ENCODE results near the gene REXO1. TPM values are rescaled to one million over a fixed set of nuclear protein-coding genes. Genes with fewer than 3 reads are reported as not detected.

Gene REXO1
- total and polyA plus RNA-seq, 5 experiments from 2014 or later = 2.7 to 86.2 (median 6.8) TPM

- no peak for DNase-seq
- peaks cover 9 to 21% (median 10%) of the 10 kb centered on the region in 3 donors for H3K36me3 Mint-ChIP-seq
- ATAC-seq = no peak
- peaks cover 0 to 30% (median 14%) of the 10 kb centered on the region in 9 donors for H3K9me3 Mint-ChIP-seq
- H3K4me3 Mint-ChIP-seq = no peak overlapping the region
- H3K4me1 Mint-ChIP-seq = peaks cover 0 to 6% (median under 1%) of the 10 kb centered on the region in 4 donors
- peaks cover 34 to 94% (median 73%) of the 10 kb centered on the region in 5 donors for H3K27me3 Mint-ChIP-seq
- POLR2A ChIA-PET = no interaction called here
- no peak overlapping the region for H3K27ac Mint-ChIP-seq
These were observed 78.7 kb downstream of the REXO1 start for GRCh38 chr19:1769645-1769985.

DNA sequence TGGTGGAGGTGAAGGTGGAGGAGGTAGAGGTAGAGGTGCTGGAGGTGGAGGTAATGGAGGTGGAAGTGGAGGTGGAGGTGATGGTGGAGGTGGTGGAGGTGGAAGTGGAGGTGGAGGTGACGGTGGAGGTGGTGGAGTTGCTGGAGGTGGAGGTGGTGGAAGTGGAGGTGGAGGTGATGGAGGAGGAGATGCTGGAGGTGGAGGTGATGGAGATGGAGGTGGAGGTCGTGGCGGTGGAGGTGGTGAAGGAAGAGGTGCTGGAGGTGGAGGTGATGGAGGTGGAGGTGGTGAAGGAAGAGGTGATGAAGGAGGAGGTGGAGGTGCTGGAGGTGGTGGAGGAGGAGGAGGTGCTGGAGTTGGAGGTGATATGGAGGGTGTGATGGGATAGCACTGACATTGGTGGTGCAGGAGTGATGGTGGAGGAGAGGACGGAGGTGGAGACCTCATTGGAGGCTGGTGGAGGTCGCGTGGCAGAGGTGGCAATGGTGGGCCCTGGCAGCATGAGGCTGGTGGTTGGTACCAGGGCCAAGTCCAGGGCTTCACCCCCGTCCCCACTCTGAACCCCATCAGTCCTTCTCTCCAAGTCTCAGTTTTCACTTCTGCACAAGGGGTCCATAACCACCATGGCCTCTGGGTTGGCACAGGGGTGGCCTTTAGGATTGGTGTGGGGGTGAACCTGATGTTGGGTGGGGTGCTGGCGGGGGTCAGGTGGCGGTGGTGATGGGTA lies 79.2 kb downstream of the REXO1 start:
- peaks cover 7 to 21% (median 10%) of the 10 kb centered on the region in 3 donors for H3K36me3 Mint-ChIP-seq
- POLR2A ChIA-PET = no interaction called here

DNA sequence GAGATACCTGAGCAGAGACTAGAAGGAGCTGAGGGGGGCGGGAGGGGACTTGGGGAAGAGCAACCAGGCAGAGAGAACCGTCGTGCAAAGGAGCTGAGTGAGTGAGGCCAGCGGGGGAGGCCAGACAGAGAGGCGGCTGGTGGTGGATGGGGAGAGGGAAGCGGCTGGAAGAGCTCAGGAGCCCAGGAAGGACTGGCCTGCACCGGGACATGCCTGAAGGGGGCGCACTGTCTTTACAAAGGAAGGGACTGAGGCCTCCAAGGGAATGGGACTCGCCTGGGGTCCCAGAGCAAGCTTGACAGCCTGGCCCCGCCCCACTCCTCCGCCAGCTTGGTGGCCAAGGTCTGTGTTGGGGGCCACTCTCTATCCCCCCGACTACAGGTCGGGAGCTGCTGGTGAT lies 80.0 kb downstream of the REXO1 start:
- no peak overlapping the region for H3K27ac Mint-ChIP-seq
- ATAC-seq = no peak
- no peak for DNase-seq
- H3K9me3 Mint-ChIP-seq = peaks cover 0 to 27% (median 14%) of the 10 kb centered on the region in 9 donors
- H3K27me3 Mint-ChIP-seq = peaks cover 28 to 90% (median 70%) of the 10 kb centered on the region in 5 donors
- no peak overlapping the region for H3K4me3 Mint-ChIP-seq
- POLR2A ChIA-PET = no interaction called here
- H3K36me3 Mint-ChIP-seq = peaks cover 7 to 20% (median 10%) of the 10 kb centered on the region in 3 donors
- peaks cover 0 to 6% (median under 1%) of the 10 kb centered on the region in 4 donors for H3K4me1 Mint-ChIP-seq

More for the DNA sequence above, 79.2 kb downstream of the REXO1 start:
- ATAC-seq (no peak), DNase-seq (no peak)
- Mint-ChIP-seq H3K4me1 (peaks cover 0 to 6% (median under 1%) of the 10 kb centered on the region in 4 donors), H3K27me3 (peaks cover 31 to 94% (median 71%) of the 10 kb centered on the region in 5 donors), H3K27ac (no peak overlapping the region), H3K9me3 (peaks cover 0 to 28% (median 14%) of the 10 kb centered on the region in 9 donors), H3K4me3 (no peak overlapping the region)

DNA sequence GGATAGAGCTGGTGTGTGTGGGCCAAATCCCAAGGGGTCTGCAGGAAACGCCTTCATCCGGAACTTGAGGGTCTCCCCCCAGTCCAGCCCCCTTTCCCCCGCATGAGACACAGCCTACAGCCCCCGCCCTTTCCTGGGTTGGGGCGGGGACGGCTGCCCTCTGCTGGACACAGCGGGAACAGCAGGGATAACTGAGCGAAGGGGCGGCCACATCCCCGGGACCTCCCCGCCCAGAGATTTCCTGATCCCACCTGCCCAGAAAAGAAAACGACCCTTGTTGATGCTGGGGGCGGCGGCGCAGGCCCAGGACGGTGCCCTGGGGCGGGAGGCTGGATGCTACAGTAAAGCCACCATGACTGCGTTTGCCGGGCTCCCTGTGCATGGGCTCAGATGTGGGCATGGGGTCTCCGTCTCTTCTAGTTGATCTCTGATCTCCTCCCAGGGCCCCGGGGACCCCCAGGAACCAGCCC lies 80.8 kb downstream of the REXO1 start:
- no peak overlapping the region for H3K4me3 Mint-ChIP-seq
- peaks cover 0 to 6% (median under 1%) of the 10 kb centered on the region in 4 donors for H3K4me1 Mint-ChIP-seq
- ATAC-seq (peak; percentile 70 to 78), DNase-seq (peak; percentile 37 to 81 (median 65))
- peaks cover 27 to 88% (median 68%) of the 10 kb centered on the region in 5 donors for H3K27me3 Mint-ChIP-seq
- POLR2A ChIA-PET = no interaction called here
- H3K27ac Mint-ChIP-seq = no peak overlapping the region
- H3K36me3 Mint-ChIP-seq = peaks cover 7 to 14% (median 10%) of the 10 kb centered on the region in 3 donors
- peaks cover 0 to 23% (median 14%) of the 10 kb centered on the region in 9 donors for H3K9me3 Mint-ChIP-seq

GRCh38 chr19:1766800-1767352 lies 81.4 kb downstream of the REXO1 start:
- no peak overlapping the region for H3K27ac Mint-ChIP-seq
- DNase-seq (no peak), ATAC-seq (peak in 1 of 2 donors; percentile 25)
- H3K36me3 Mint-ChIP-seq = peaks cover 4 to 14% (median 10%) of the 10 kb centered on the region in 3 donors
- peaks cover 25 to 88% (median 64%) of the 10 kb centered on the region in 5 donors for H3K27me3 Mint-ChIP-seq
- POLR2A ChIA-PET = no interaction called here
- H3K4me3 Mint-ChIP-seq = no peak overlapping the region
- H3K9me3 Mint-ChIP-seq = peaks cover 0 to 20% (median 14%) of the 10 kb centered on the region in 9 donors
- H3K4me1 Mint-ChIP-seq = peaks cover 0 to 6% (median under 1%) of the 10 kb centered on the region in 4 donors

DNA sequence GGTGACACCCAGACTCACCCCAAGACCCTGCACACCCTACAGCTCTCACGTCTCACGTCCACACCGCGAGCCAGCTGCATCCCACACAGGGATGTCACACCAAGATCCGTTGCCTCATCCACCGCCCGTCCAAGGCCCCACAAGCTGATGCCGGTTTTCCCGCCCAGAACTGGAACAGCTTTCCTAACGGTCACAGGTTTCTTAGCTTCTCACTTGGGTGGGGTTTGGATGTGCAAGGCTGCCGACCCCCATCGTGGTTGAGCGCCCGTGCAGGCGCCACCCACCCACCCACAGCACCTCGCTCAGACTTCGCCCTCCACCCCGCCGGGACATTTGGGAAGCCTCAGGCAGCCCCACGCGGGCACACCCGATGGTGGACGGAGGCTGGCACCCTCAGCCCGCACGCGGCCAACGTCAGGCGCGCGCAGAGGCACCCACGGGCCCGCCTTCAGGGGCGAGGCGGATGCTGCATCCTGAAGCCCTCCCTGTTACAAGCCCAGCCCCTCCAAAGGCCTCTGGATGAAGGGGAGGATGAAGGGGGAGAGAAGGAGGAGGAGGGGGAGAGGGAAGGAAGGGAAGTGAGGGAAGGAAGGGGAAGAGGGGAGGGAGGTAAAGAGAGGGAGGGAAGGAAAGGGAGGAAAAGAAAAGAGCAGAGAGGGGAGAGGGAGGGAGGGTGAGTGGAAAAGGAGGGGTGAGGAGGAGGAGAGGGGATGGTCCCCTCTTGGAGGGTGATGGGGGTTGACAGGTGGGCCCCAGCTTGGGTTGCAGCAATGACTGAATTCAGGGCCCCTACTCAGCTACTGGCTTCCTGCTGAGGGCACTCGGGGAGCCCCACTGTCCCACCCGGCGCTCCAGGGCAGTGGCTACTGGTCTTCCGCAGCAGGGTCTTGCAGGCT lies 82.1 kb downstream of the REXO1 start:
- peaks cover 0 to 14% (median 10%) of the 10 kb centered on the region in 9 donors for H3K9me3 Mint-ChIP-seq
- peak in 1 of 2 donors; percentile 6 for ATAC-seq
- no peak overlapping the region for H3K4me3 Mint-ChIP-seq

More for the DNA sequence above, 82.1 kb downstream of the REXO1 start:
- H3K27me3 Mint-ChIP-seq = peaks cover 24 to 89% (median 67%) of the 10 kb centered on the region in 5 donors
- H3K27ac Mint-ChIP-seq = peak overlapping the region in 1 of 10 donors; percentile 53
- H3K36me3 Mint-ChIP-seq = peaks cover 4 to 11% (median 5%) of the 10 kb centered on the region in 3 donors
- POLR2A ChIA-PET = no interaction called here
- H3K4me1 Mint-ChIP-seq = peaks cover 0 to 6% (median under 1%) of the 10 kb centered on the region in 4 donors
- DNase-seq = no peak

Small RNAs within 50 kb of the gene (microRNA-seq; reads per million reads assigned to microRNA genes)
- not detected for gene MIR1909 (ENCODE audit: borderline microRNAs expressed)

Other genes with a start within 250 kb of the REXO1 start
- 100 to 1,000 TPM; 130 to 132 TPM for gene UQCR11, start 243.0 kb downstream of the REXO1 start, total RNA-seq
- 100 to 1,000 TPM; 545 to 646 (median 558) TPM for gene UQCR11, start 243.0 kb downstream of the REXO1 start, polyA plus RNA-seq
- 100 to 1,000 TPM in 1 of 2 experiments, 10 to 100 TPM in 1; 97.4 to 102 TPM for gene TCF3, start 195.9 kb downstream of the REXO1 start, total RNA-seq
- gene TCF3, start 195.9 kb downstream of the REXO1 start, polyA plus RNA-seq = 10 to 100 TPM in 2 of 3 donors, 1 to 10 TPM in 1; 7.8 to 33.0 (median 13.0) TPM
- gene ONECUT3, start 95.0 kb downstream of the REXO1 start, total RNA-seq = not detected
- not detected for gene ONECUT3, start 95.0 kb downstream of the REXO1 start, polyA plus RNA-seq
- gene ATP8B3, start 36.2 kb downstream of the REXO1 start, total RNA-seq = 1 to 10 TPM; 1.6 to 1.8 TPM
- gene ATP8B3, start 36.2 kb downstream of the REXO1 start, polyA plus RNA-seq = 1 to 10 TPM in 1 of 3 donors, under 1 TPM in 2; 0.52 to 1.3 (median 0.59) TPM
- gene KLF16, start 15.1 kb upstream of the REXO1 start, total RNA-seq = 10 to 100 TPM; 18.5 to 19.9 TPM
- under 1 TPM; 0.23 to 0.84 (median 0.36) TPM for gene KLF16, start 15.1 kb upstream of the REXO1 start, polyA plus RNA-seq
- 100 to 1,000 TPM; 106 to 109 TPM for gene ABHD17A, start 37.0 kb upstream of the REXO1 start, total RNA-seq
- gene ABHD17A, start 37.0 kb upstream of the REXO1 start, polyA plus RNA-seq = 100 to 1,000 TPM; 153 to 207 (median 155) TPM
- 1 to 10 TPM; 4.2 to 4.5 TPM for gene ADAT3, start 56.9 kb upstream of the REXO1 start, total RNA-seq
- gene ADAT3, start 56.9 kb upstream of the REXO1 start, polyA plus RNA-seq = 1 to 10 TPM; 1.9 to 3.6 (median 3.6) TPM
- gene SCAMP4, start 56.9 kb upstream of the REXO1 start, total RNA-seq = 10 to 100 TPM; 20.7 to 23.4 TPM
- 10 to 100 TPM; 12.1 to 15.5 (median 12.5) TPM for gene SCAMP4, start 56.9 kb upstream of the REXO1 start, polyA plus RNA-seq
- gene CSNK1G2, start 92.7 kb upstream of the REXO1 start, total RNA-seq = 100 to 1,000 TPM; 168 to 175 TPM
- gene CSNK1G2, start 92.7 kb upstream of the REXO1 start, polyA plus RNA-seq = 10 to 100 TPM; 25.4 to 67.6 (median 26.4) TPM
- 10 to 100 TPM; 58.0 to 64.1 TPM for gene BTBD2, start 167.2 kb upstream of the REXO1 start, total RNA-seq
- gene BTBD2, start 167.2 kb upstream of the REXO1 start, polyA plus RNA-seq = 1 to 10 TPM; 3.2 to 7.3 (median 4.8) TPM
- 100 to 1,000 TPM; 171 to 176 TPM for gene MKNK2, start 202.8 kb upstream of the REXO1 start, total RNA-seq
- 10 to 100 TPM; 26.1 to 47.1 (median 30.2) TPM for gene MKNK2, start 202.8 kb upstream of the REXO1 start, polyA plus RNA-seq
- 100 to 1,000 TPM in 1 of 2 experiments, 10 to 100 TPM in 1; 94.0 to 101 TPM for gene MOB3A, start 247.8 kb upstream of the REXO1 start, total RNA-seq
- 10 to 100 TPM; 40.5 to 90.4 (median 53.1) TPM for gene MOB3A, start 247.8 kb upstream of the REXO1 start, polyA plus RNA-seq
- gene IZUMO4, start 248.4 kb upstream of the REXO1 start, total RNA-seq = 10 to 100 TPM; 16.6 to 18.7 TPM
- gene IZUMO4, start 248.4 kb upstream of the REXO1 start, polyA plus RNA-seq = 1 to 10 TPM in 1 of 3 donors, under 1 TPM in 2; 0.26 to 1.4 (median 0.85) TPM

All from naive thymus-derived CD8-positive, alpha-beta T cell (primary cell).